GM23248 (cell line): Measurements from ENCODE around the gene IQGAP3. TPM values are rescaled to one million over a fixed set of nuclear protein-coding genes. Genes with fewer than 3 reads are reported as not detected.

Source experiments
- DNase-seq: peaks from one replicate; pipeline ENCODE4 v3.0.0-alpha.2; 2015
- H2AFZ ChIP-seq: fragments of 200-600 bp; sonication (generic); 2 replicates; pipeline ENCODE4 v1.6.1; 2016; ENCODE audit warnings: antibody characterized with exemption
- H3F3A ChIP-seq: fragments of 200-600 bp; sonication (generic); 2 replicates; pipeline ENCODE4 v1.6.1; 2016; ENCODE audit warnings: mild to moderate bottlenecking, antibody characterized with exemption, mixed run types; ENCODE audit not compliant: insufficient read depth
- H3K27ac ChIP-seq: fragments of 200-600 bp; sonication (generic); 2 replicates; pipeline ENCODE4 v1.5.1; 2016; ENCODE audit warnings: mild to moderate bottlenecking
- H3K27me3 ChIP-seq: fragments of 200-600 bp; sonication (generic); replicated peaks from 2 replicates; pipeline ENCODE4 v1.6.1; 2016; ENCODE audit warnings: mild to moderate bottlenecking; ENCODE audit not compliant: insufficient read depth
- H3K36me3 ChIP-seq: fragments of 200-600 bp; sonication (generic); 2 replicates; pipeline ENCODE4 v1.6.1; 2016; ENCODE audit warnings: low read depth, mild to moderate bottlenecking
- H3K4me1 ChIP-seq: fragments of 200-600 bp; sonication (generic); 2 replicates; pipeline ENCODE4 v1.6.1; 2016; ENCODE audit warnings: mild to moderate bottlenecking; ENCODE audit not compliant: insufficient read depth
- H3K4me2 ChIP-seq: fragments of 200-600 bp; sonication (generic); one replicate; pipeline ENCODE4 v1.6.1; 2016; ENCODE audit warnings: mild to moderate bottlenecking; ENCODE audit not compliant: unreplicated experiment
- H3K4me3 ChIP-seq: fragments of 200-600 bp; sonication (generic); 2 replicates; pipeline ENCODE4 v1.5.1; 2016; ENCODE audit warnings: mild to moderate bottlenecking
- H3K79me2 ChIP-seq: fragments of 200-600 bp; sonication (generic); 2 replicates; pipeline ENCODE4 v1.6.1; 2016; ENCODE audit warnings: mild to moderate bottlenecking; ENCODE audit not compliant: insufficient read depth
- H3K9ac ChIP-seq: fragments of 200-600 bp; sonication (generic); 2 replicates; pipeline ENCODE4 v1.6.1; 2016; ENCODE audit warnings: mild to moderate bottlenecking
- H3K9me2 ChIP-seq: fragments of 200-600 bp; sonication (generic); 2 replicates; pipeline ENCODE4 v1.6.1; 2016; ENCODE audit warnings: mixed run types, mild to moderate bottlenecking, moderate library complexity; ENCODE audit not compliant: insufficient read depth
- H3K9me3 ChIP-seq: fragments of 200-600 bp; sonication (generic); one replicate; pipeline ENCODE4 v1.6.1; 2017; ENCODE audit warnings: low read depth
- H4K20me1 ChIP-seq: fragments of 200-600 bp; sonication (generic); 2 replicates; pipeline ENCODE4 v1.6.0; 2016; ENCODE audit not compliant: insufficient read depth
- EZH2 ChIP-seq: fragments of 200-600 bp; sonication (generic); IDR thresholded peaks from 2 replicates; pipeline ENCODE4 v1.6.1; 2018; ENCODE audit warnings: antibody characterized with exemption, mild to moderate bottlenecking; ENCODE audit not compliant: insufficient read depth, poor library complexity, severe bottlenecking
- EZH2phosphoT487 ChIP-seq: fragments of 200-600 bp; sonication (generic); IDR thresholded peaks from 2 replicates; pipeline ENCODE4 v1.6.1; 2018; ENCODE audit warnings: antibody characterized with exemption, moderate library complexity, mild to moderate bottlenecking, low read depth; ENCODE audit not compliant: insufficient read depth
- WGBS, 2 experiments: methylation state at CpG; one replicate each; pipeline ENCODE4 v1.1.6; 2015 to 2017; ENCODE audit warnings: low lambda C conversion rate in 2 of 2, low coverage in 1 of 2; ENCODE audit errors: missing lambda C conversion rate in 2 of 2; 5-methylcytosine and 5-hydroxymethylcytosine counted together
- in situ Hi-C: fragments of 300-500 bp; cut with MboI; formaldehyde crosslinking; loops from 2 replicates; pipeline ENCODE4 v1.15.0; 2020
- polyA plus RNA-seq: library from polyadenylated mRNA; unstranded; fragments of >200 nt; fragmentation: Nextera tagmentation; extraction: Ambion mirVana; gene quantifications from 2 replicates; pipeline ENCODE4 v1.2.1, GENCODE V29; 2016
- total RNA-seq: library from RNA; depleted of rRNA; stranded (reverse); fragments of >200 nt; shearing (Covaris generic); gene quantifications from 2 replicates; pipeline ENCODE4 v1.2.3, GENCODE V29; 2014

The IQGAP3 gene
- total and polyA plus RNA-seq, 2 experiments from 2014 or later = 5.6 to 14.7 TPM

GRCh38 chr1:156491151-156491949 is 81.0 kb downstream of the IQGAP3 start:
- Histone ChIP-seq H3K9me3 (no peaks in the 10 kb centered on the region), H3K9me2 (no peaks in the 10 kb centered on the region), H3K36me3 (no peaks in the 10 kb centered on the region), H3K4me1 (peaks cover 63% of the 10 kb centered on the region), H3K27ac (peak overlapping the region; percentile 54), H3F3A (peaks cover 11% of the 10 kb centered on the region; the same call in 1 of the 2 replicates), H3K4me2 (peak overlapping the region; percentile 61), H3K4me3 (no peak overlapping the region), H3K79me2 (peaks cover 100% of the 10 kb centered on the region), H3K9ac (peak overlapping the region; percentile 63; the same call in 1 of the 2 replicates), H3K27me3 (no peaks in the 10 kb centered on the region), H2AFZ (no peak overlapping the region), H4K20me1 (peaks cover 30% of the 10 kb centered on the region)
- WGBS, 2 experiments = 93% methylated on average over 6 of the region's 6 CpGs
- in situ Hi-C loops = no loop called here
- peak; percentile 35 for DNase-seq
- no peak for TF ChIP-seq EZH2
- no peak for TF ChIP-seq EZH2phosphoT487

- Histone ChIP-seq H3K9me2 (no peaks in the 10 kb centered on the region), H3K79me2 (peaks cover 100% of the 10 kb centered on the region), H3K4me1 (peaks cover 56% of the 10 kb centered on the region), H3K9me3 (no peaks in the 10 kb centered on the region), H2AFZ (no peak overlapping the region), H4K20me1 (peaks cover 24% of the 10 kb centered on the region), H3K4me2 (peak overlapping the region; percentile 61), H3K4me3 (peak overlapping the region; percentile 33; the same call in 1 of the 2 replicates), H3F3A (0 out of 2 replicates have a peak, but pooled peaks cover 12% of the 10 kb centered on the region), H3K27ac (peak overlapping the region; percentile 54), H3K27me3 (no peaks in the 10 kb centered on the region), H3K9ac (peak overlapping the region; percentile 63), H3K36me3 (no peaks in the 10 kb centered on the region)
- in situ Hi-C loops = no loop called here
- no peak for TF ChIP-seq EZH2
- TF ChIP-seq EZH2phosphoT487 = no peak
- peak; percentile 72 for DNase-seq
- 12 to 13% methylated on average over 8 to 10 of the region's 10 CpGs for WGBS, 2 experiments
Observed at GRCh38 chr1:156490401-156491032, 81.8 kb downstream of the IQGAP3 start.

GRCh38 chr1:156489935-156490293 is 82.5 kb downstream of the IQGAP3 start:
- Histone ChIP-seq H3K4me3 (peak overlapping the region; percentile 33; the same call in 1 of the 2 replicates), H3K27ac (peak overlapping the region; percentile 54), H3K9ac (peak overlapping the region; percentile 63), H3K36me3 (no peaks in the 10 kb centered on the region), H3K79me2 (peaks cover 100% of the 10 kb centered on the region), H3K9me2 (no peaks in the 10 kb centered on the region), H4K20me1 (peaks cover 27% of the 10 kb centered on the region), H3F3A (0 out of 2 replicates have a peak, but pooled peaks cover 6% of the 10 kb centered on the region), H2AFZ (no peak overlapping the region), H3K4me1 (peaks cover 52% of the 10 kb centered on the region), H3K27me3 (no peaks in the 10 kb centered on the region), H3K4me2 (peak overlapping the region; percentile 61), H3K9me3 (no peaks in the 10 kb centered on the region)
- in situ Hi-C loops = no loop called here
- TF ChIP-seq EZH2 = no peak
- TF ChIP-seq EZH2phosphoT487 = no peak
- no peak for DNase-seq
- WGBS, 2 experiments = 26 to 38% methylated on average over 2 to 7 of the region's 7 CpGs

- WGBS, 2 experiments = 49 to 50% methylated on average over 12 of the region's 12 CpGs
Observed at GRCh38 chr1:156489166-156489934, 83.0 kb downstream of the IQGAP3 start.

More at GRCh38 chr1:156489166-156489934, 83.0 kb downstream of the IQGAP3 start:
- Histone ChIP-seq H3K27ac (peak overlapping the region; percentile 54), H3K36me3 (no peaks in the 10 kb centered on the region), H3K9me3 (no peaks in the 10 kb centered on the region), H3K4me2 (peak overlapping the region; percentile 61), H2AFZ (no peak overlapping the region), H3K4me1 (peaks cover 52% of the 10 kb centered on the region), H4K20me1 (peaks cover 31% of the 10 kb centered on the region), H3F3A (0 out of 2 replicates have a peak, but pooled peaks cover 4% of the 10 kb centered on the region), H3K79me2 (peaks cover 100% of the 10 kb centered on the region), H3K4me3 (0 out of 2 replicates have a peak overlapping the region, but pooled peaks have one; percentile 33), H3K27me3 (no peaks in the 10 kb centered on the region), H3K9me2 (no peaks in the 10 kb centered on the region), H3K9ac (peak overlapping the region; percentile 63)
- in situ Hi-C loops = no loop called here
- no peak for TF ChIP-seq EZH2
- no peak for TF ChIP-seq EZH2phosphoT487
- peak; percentile 51 for DNase-seq
